Mucosa of descending colon (tissue), 3 donors: ENCODE data around the gene CALN1. TPM values are rescaled to one million over a fixed set of nuclear protein-coding genes. Genes with fewer than 3 reads are reported as not detected.

Experiments used
- ATAC-seq: fragments of 200-7000 bp; cut with Tn5 transposase; one replicate; pipeline ENCODE4 v1.9.1; 2020; ENCODE audit warnings: mild to moderate bottlenecking, moderate library complexity
- DNase-seq, 3 donors: peaks; one replicate each; pipeline ENCODE4 v3.0.0-alpha.2; 2020
- H3K36me3 ChIP-seq: fragments of 200-600 bp; one replicate; pipeline ENCODE4 v1.8.0; 2021; ENCODE audit warnings: low read depth, mild to moderate bottlenecking
- H3K4me1 ChIP-seq: fragments of 200-600 bp; one replicate; pipeline ENCODE4 v1.8.0; 2021; ENCODE audit warnings: low read depth, mild to moderate bottlenecking
- H3K4me3 ChIP-seq: fragments of 200-600 bp; one replicate; pipeline ENCODE4 v1.8.0; 2021; ENCODE audit warnings: mild to moderate bottlenecking
- H3K9me3 ChIP-seq: fragments of 200-600 bp; one replicate; pipeline ENCODE4 v1.8.0; 2021; ENCODE audit warnings: mild to moderate bottlenecking
- intact Hi-C, 2 donors: fragments of 100-400 bp; cut with DNase I in 1 of 2; cut with micrococcal nuclease in 1 of 2; formaldehyde crosslinking; loops; one replicate each; pipeline versions ENCODE4 v1.11.0 to v1.11.1; 2022; cut with DNase I, micrococcal nuclease
- total RNA-seq, 3 donors: library from RNA; stranded (reverse); fragmentation: NEBNext Ultra II Directional in 2 of 3; extraction: Animal tissue kit (Norgen Biotek cat#: 25700) in 2 of 3; gene quantifications; one replicate each; pipeline versions ENCODE4 v1.2.1 to v1.2.4, GENCODE V29; 2021 to 2023
- TF ChIP-seq, protein P1 (sequence below): fragments of 200-600 bp; IDR thresholded peaks from one replicate; pipeline ENCODE4 v1.8.0; 2022; ENCODE audit warnings: antibody characterized with exemption, mild to moderate bottlenecking
- donor health status: DM: no; HTN: no; CAD: no; lungs with moderate emphysema.
- donor health status: DM: no; HTN: no; CAD: no.
- donor health status: DM: no; HTN: yes; CAD: no.

CALN1 gene
- total RNA-seq, 3 donors from 2014 or later = not detected

- Histone ChIP-seq H3K36me3 (no peaks in the 10 kb centered on the region), H3K9me3 (peaks cover 55% of the 10 kb centered on the region), H3K4me3 (no peak overlapping the region), H3K4me1 (no peaks in the 10 kb centered on the region)
- DNase-seq (no peak), ATAC-seq (no peak)
- TF ChIP-seq, protein P1, sequence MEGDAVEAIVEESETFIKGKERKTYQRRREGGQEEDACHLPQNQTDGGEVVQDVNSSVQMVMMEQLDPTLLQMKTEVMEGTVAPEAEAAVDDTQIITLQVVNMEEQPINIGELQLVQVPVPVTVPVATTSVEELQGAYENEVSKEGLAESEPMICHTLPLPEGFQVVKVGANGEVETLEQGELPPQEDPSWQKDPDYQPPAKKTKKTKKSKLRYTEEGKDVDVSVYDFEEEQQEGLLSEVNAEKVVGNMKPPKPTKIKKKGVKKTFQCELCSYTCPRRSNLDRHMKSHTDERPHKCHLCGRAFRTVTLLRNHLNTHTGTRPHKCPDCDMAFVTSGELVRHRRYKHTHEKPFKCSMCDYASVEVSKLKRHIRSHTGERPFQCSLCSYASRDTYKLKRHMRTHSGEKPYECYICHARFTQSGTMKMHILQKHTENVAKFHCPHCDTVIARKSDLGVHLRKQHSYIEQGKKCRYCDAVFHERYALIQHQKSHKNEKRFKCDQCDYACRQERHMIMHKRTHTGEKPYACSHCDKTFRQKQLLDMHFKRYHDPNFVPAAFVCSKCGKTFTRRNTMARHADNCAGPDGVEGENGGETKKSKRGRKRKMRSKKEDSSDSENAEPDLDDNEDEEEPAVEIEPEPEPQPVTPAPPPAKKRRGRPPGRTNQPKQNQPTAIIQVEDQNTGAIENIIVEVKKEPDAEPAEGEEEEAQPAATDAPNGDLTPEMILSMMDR = no peak
- intact Hi-C loops = no loop called here
Observed at GRCh38 chr7:72039460-72039859, 372.7 kb downstream of the CALN1 start.

GRCh38 chr7:72038022-72038732 is 374.0 kb downstream of the CALN1 start:
- intact Hi-C loops = no loop called here
- no peak for ATAC-seq
- TF ChIP-seq, protein P1 = no peak
- DNase-seq = no peak
- H3K36me3 ChIP-seq = no peaks in the 10 kb centered on the region
- peaks cover 51% of the 10 kb centered on the region for H3K9me3 ChIP-seq
- H3K4me1 ChIP-seq = no peaks in the 10 kb centered on the region
- no peak overlapping the region for H3K4me3 ChIP-seq

- H3K36me3 ChIP-seq = no peaks in the 10 kb centered on the region
- no peak overlapping the region for H3K4me3 ChIP-seq
- ATAC-seq (no peak), DNase-seq (no peak)
- peaks cover 54% of the 10 kb centered on the region for H3K9me3 ChIP-seq
- intact Hi-C loops = no loop called here
- TF ChIP-seq, protein P1 = no peak
- H3K4me1 ChIP-seq = no peaks in the 10 kb centered on the region
Observed at GRCh38 chr7:72037516-72037915, 374.6 kb downstream of the CALN1 start.

GRCh38 chr7:72035266-72035665 is 376.9 kb downstream of the CALN1 start:
- ATAC-seq (no peak), DNase-seq (no peak)
- intact Hi-C loops = no loop called here
- Histone ChIP-seq H3K36me3 (no peaks in the 10 kb centered on the region), H3K4me3 (no peak overlapping the region), H3K4me1 (no peaks in the 10 kb centered on the region), H3K9me3 (peaks cover 46% of the 10 kb centered on the region)
- TF ChIP-seq, protein P1 = no peak

DNA sequence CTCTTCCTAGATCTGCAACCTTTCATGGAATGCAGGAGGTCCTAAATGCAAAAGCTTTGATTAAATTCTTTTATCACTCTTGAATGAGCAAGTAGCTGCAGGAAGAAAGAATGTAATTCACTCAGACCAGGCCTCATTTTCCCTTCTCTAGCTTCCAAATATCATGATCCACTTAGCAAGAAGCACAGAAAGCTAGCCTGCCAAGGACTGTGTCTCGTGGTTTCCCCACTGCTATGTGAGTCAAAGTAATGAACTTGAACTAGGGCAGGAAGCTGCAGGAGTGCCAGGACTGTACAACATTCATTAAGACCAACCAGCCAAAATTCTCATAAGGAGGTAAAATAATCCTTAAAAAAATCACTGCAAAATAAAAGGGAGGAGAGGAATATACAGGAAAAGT is 379.2 kb downstream of the CALN1 start:
- Histone ChIP-seq H3K9me3 (peaks cover 32% of the 10 kb centered on the region), H3K4me1 (no peaks in the 10 kb centered on the region), H3K36me3 (no peaks in the 10 kb centered on the region), H3K4me3 (no peak overlapping the region)
- intact Hi-C loops = no loop called here
- no peak for DNase-seq
- TF ChIP-seq, protein P1 = no peak
- ATAC-seq = no peak
